K562 (cell line): ENCODE measurements around the gene PDPR.
"Not testable (repeated sequence)": the region's sequence is repeated elsewhere in the genome, so short reads cannot be mapped to it uniquely, and the experiment has no call there.

Experiments
- ATF2 ChIP-seq: sonication (generic); formaldehyde crosslinking; IDR thresholded peaks from 2 replicates; pipeline ENCODE4 v1.8.1; 2022; ENCODE audit warnings: missing genetic modification reagents
- BCOR ChIP-seq: fragments of 450-650 bp; IDR thresholded peaks from 2 replicates; pipeline ENCODE4 v1.6.1; 2016
- FOXP1 ChIP-seq: sonication (generic); formaldehyde crosslinking; IDR thresholded peaks from 2 replicates; pipeline ENCODE4 v1.8.0; 2022; ENCODE audit warnings: mild to moderate bottlenecking, missing genetic modification reagents
- GTF2F1 ChIP-seq: IDR thresholded peaks from 2 replicates; pipeline ENCODE4 v1.6.1; 2011; ENCODE audit warnings: low read depth, low read length, improper control_type of control experiment
- IRF2 ChIP-seq: sonication (generic); formaldehyde crosslinking; IDR thresholded peaks from 2 replicates; pipeline ENCODE4 v1.8.1; 2022; ENCODE audit warnings: mild to moderate bottlenecking, missing genetic modification reagents
- SNIP1 ChIP-seq: fragments of 450-650 bp; IDR thresholded peaks from 2 replicates; pipeline ENCODE4 v1.7.1; 2017; ENCODE audit warnings: low read depth, mild to moderate bottlenecking
- TRIM28 ChIP-seq: fragments of 450-650 bp; IDR thresholded peaks from 2 replicates; pipeline ENCODE4 v1.6.1; 2017
- TF ChIP-seq, protein P1 (sequence below): fragments of 450-650 bp; IDR thresholded peaks from 2 replicates; pipeline ENCODE4 v1.6.1; 2016
- TF ChIP-seq, protein P2 (sequence below): fragments of 250-450 bp; sonication (Bioruptor Pico); IDR thresholded peaks from 2 replicates; pipeline ENCODE4 v1.9.0; 2021; ENCODE audit warnings: mild to moderate bottlenecking, inconsistent platforms
- TF ChIP-seq, protein P3 (sequence below): sonication (generic); formaldehyde crosslinking; IDR thresholded peaks from 2 replicates; pipeline ENCODE4 v1.8.0; 2022; ENCODE audit warnings: missing genetic modification reagents, mild to moderate bottlenecking, borderline replicate concordance
- TF ChIP-seq, protein P4 (sequence below), 3 experiments: IDR thresholded peaks in 2 of 3; conservative IDR thresholded peaks in 1 of 3; 2 replicates each; pipeline ENCODE4 v1.5.1; 2011 to 2012; ENCODE audit warnings: low read length in 3 of 3, mild to moderate bottlenecking in 3 of 3, control low read depth in 2 of 3, improper control_type of control experiment in 1 of 3, inconsistent platforms in 1 of 3, low read depth in 1 of 3, mixed read lengths in 1 of 3, moderate library complexity in 1 of 3; ENCODE audit not compliant: insufficient read depth in 2 of 3

DNA sequence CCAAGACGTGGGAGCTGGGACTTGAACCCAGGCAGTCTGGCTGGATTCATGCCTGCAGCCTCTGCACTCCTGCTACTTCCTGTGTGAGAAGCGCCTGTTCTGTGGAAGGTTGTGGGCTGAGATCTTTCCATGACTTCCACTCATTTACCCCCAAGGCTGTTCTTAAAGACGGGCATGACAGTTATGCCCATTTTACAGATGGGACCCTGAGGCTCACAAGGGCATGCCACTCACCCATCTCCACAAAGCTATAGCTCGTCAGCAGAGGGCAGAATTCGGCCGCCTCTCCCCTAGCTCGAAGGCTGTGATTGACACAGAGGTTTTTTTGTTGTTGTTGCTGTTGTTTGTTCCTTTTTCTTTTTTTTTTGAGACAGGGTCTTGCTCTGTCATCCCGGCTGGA lies 85.9 kb downstream of the PDPR start:
- not testable (repeated sequence) for TF ChIP-seq TRIM28; FOXP1; IRF2 (CRISPR knock-in tag); GTF2F1; ATF2 (CRISPR knock-in tag); SNIP1
- TF ChIP-seq, protein P1, sequence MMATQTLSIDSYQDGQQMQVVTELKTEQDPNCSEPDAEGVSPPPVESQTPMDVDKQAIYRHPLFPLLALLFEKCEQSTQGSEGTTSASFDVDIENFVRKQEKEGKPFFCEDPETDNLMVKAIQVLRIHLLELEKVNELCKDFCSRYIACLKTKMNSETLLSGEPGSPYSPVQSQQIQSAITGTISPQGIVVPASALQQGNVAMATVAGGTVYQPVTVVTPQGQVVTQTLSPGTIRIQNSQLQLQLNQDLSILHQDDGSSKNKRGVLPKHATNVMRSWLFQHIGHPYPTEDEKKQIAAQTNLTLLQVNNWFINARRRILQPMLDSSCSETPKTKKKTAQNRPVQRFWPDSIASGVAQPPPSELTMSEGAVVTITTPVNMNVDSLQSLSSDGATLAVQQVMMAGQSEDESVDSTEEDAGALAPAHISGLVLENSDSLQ = peak; percentile 63
- TF ChIP-seq BCOR = peak; percentile 28; the same call in 1 of the 2 replicates
- TF ChIP-seq, protein P2, sequence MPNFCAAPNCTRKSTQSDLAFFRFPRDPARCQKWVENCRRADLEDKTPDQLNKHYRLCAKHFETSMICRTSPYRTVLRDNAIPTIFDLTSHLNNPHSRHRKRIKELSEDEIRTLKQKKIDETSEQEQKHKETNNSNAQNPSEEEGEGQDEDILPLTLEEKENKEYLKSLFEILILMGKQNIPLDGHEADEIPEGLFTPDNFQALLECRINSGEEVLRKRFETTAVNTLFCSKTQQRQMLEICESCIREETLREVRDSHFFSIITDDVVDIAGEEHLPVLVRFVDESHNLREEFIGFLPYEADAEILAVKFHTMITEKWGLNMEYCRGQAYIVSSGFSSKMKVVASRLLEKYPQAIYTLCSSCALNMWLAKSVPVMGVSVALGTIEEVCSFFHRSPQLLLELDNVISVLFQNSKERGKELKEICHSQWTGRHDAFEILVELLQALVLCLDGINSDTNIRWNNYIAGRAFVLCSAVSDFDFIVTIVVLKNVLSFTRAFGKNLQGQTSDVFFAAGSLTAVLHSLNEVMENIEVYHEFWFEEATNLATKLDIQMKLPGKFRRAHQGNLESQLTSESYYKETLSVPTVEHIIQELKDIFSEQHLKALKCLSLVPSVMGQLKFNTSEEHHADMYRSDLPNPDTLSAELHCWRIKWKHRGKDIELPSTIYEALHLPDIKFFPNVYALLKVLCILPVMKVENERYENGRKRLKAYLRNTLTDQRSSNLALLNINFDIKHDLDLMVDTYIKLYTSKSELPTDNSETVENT (CRISPR knock-in tag) = not testable (repeated sequence)
- TF ChIP-seq, protein P3, sequence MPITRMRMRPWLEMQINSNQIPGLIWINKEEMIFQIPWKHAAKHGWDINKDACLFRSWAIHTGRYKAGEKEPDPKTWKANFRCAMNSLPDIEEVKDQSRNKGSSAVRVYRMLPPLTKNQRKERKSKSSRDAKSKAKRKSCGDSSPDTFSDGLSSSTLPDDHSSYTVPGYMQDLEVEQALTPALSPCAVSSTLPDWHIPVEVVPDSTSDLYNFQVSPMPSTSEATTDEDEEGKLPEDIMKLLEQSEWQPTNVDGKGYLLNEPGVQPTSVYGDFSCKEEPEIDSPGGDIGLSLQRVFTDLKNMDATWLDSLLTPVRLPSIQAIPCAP (CRISPR knock-in tag) = not testable (repeated sequence)
- TF ChIP-seq, protein P4, sequence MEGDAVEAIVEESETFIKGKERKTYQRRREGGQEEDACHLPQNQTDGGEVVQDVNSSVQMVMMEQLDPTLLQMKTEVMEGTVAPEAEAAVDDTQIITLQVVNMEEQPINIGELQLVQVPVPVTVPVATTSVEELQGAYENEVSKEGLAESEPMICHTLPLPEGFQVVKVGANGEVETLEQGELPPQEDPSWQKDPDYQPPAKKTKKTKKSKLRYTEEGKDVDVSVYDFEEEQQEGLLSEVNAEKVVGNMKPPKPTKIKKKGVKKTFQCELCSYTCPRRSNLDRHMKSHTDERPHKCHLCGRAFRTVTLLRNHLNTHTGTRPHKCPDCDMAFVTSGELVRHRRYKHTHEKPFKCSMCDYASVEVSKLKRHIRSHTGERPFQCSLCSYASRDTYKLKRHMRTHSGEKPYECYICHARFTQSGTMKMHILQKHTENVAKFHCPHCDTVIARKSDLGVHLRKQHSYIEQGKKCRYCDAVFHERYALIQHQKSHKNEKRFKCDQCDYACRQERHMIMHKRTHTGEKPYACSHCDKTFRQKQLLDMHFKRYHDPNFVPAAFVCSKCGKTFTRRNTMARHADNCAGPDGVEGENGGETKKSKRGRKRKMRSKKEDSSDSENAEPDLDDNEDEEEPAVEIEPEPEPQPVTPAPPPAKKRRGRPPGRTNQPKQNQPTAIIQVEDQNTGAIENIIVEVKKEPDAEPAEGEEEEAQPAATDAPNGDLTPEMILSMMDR (IDR thresholded peaks at IDR 0.05 in 2 of 3, conservative IDR thresholded peaks at IDR 0.05 in 1 of 3; ENCODE audit: insufficient read depth in 2 of 3, low read depth in 1 of 3, low read length in 3 of 3) = not testable (repeated sequence)
